ENCODE data around the gene SEMA3B.

- no peak for TF ChIP-seq POLR2AphosphoS5 (IDR thresholded peaks at IDR 0.05)
- no peak for TF ChIP-seq CTCF (IDR thresholded peaks at IDR 0.05)
Measured at GRCh38 chr3:50289130-50289529, 20.2 kb downstream of the SEMA3B start.

Data from breast epithelium (tissue), 3 donors.